ENCODE results near the gene RBM33.

Gene RBM33

DNA sequence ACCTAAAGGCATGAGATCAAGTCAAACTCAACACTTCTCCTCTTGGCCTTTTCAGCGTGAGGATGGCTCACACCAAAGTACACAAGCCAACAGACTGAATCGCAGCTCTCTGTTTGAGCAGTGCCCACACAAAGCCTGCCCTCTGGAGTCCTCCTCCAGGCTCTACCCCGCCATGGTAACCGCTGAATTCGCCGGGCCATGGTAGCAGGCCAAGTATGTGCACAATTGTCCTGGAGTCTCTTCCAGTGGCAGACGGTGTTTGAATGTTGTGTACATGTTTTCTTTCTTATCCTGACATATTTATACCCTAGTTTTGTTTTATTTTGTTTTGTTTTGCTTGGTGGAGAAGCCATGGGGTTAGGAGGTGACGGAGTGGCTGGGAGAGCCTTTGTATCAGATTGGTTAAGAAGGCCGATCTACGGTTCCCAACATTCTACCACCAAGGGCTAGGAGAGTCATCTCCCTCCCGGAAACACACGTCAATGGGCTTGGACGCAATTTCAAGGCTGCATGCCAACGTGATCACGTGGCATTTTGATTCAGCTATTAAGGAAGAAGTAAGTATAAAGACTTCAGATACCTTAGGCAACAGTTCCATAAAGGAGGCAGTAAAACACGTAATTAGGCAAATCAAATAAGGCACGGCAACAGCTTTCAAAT, 179.9 kb downstream of the RBM33 start:
- no peak for DNase-seq (ENCODE audit: low spot score)

DNA sequence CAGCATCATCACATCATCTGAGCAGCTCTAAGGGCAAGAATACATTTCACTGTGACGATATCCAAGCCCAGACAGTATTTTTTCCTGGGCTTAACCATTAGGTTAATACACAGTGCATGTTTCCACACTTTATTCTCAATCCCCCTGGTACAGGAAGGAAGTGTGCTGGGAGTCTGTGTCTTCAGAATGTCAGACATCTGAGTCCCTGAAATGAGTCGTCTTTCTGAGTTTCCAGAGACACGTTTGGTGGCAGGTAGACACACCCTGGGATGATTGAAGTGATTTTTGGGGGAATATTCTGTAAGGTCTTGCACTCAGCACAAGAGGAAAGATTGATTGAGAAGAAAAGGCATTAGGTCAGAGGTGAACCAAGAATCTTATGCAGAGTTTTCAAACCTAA, 180.9 kb downstream of the RBM33 start:
- DNase-seq (ENCODE audit: low spot score): no peak

DNA sequence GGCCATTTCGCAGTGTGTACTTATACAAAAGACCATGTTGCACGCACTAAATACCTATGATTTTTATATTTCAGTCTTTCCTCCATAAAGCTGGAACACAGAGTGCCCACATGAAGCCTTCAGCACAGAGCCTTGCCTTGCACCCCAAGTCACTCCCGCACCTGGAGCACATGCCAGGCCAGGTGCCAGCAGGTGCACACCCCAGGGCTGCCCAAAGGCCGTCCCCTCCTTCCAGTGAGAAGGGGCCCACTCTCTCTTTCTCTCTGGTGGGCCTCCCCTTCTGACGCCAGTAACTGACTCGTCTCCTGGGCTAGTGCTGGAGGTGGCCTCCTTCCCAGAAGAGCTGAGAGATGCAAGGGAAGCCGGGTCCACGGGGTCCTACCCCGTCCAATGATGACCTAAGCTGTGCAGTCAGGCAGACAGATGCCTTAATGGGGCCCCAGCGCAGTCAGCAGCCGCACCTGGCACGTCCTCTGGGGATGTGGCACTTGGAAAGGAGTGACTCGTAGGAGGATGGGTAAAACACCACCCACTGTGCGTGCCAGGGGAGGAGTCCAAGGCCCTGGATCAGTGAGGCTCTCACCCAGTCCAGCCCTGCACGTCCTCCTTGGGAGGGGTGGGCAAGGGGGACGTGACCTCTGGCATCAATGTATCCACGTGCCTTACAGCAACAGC, 185.5 kb downstream of the RBM33 start:
- DNase-seq (ENCODE audit: low spot score): no peak

Data from HuH-7.5 (cell line).